ENCODE results near the gene KCNQ1. TPM values are rescaled to one million over a fixed set of nuclear protein-coding genes. Genes with fewer than 3 reads are reported as not detected.
A peak's percentile ranks its signal among the peaks of the same experiment; 100 is the strongest.

Gene KCNQ1
- total RNA-seq, 1 donor from 2014 or later: 0.86 TPM

DNA sequence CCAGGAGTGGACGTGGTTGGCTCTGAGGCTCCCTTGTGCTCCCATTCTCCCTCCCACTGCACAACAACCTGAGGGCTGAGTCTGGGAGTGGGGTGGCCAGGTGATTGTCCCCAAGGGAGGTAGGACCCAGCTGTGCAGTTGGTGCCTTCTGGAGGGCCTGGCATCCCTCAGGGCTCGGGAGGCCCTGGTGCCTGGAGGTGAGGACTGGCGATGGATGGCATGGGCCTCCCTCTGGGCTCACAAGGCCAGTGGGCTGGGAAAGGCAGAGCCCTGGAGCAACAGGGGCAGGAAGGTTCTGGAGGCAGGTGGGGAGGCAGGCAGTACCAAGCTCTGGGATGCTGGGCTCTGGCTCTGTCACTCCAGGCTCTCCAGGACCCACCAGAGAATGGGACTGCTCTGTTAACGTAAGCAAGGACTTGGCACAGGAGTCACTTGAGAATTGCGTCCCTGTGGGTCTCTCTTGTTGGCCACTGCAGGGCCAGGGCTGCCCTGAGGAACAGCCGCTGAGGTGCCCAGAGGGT is 140.8 kb downstream of the KCNQ1 start:
- Mint-ChIP-seq H3K27ac (ENCODE audit: unreplicated experiment) (no peak overlapping the region), H3K4me1 (peaks cover 4% of the 10 kb centered on the region), H3K36me3 (ENCODE audit: low read depth) (no peaks in the 10 kb centered on the region), H3K9me3 (no peaks in the 10 kb centered on the region), H3K27me3 (ENCODE audit: low read depth) (no peaks in the 10 kb centered on the region), H3K4me3 (no peak overlapping the region)
- TF ChIP-seq, protein P1, sequence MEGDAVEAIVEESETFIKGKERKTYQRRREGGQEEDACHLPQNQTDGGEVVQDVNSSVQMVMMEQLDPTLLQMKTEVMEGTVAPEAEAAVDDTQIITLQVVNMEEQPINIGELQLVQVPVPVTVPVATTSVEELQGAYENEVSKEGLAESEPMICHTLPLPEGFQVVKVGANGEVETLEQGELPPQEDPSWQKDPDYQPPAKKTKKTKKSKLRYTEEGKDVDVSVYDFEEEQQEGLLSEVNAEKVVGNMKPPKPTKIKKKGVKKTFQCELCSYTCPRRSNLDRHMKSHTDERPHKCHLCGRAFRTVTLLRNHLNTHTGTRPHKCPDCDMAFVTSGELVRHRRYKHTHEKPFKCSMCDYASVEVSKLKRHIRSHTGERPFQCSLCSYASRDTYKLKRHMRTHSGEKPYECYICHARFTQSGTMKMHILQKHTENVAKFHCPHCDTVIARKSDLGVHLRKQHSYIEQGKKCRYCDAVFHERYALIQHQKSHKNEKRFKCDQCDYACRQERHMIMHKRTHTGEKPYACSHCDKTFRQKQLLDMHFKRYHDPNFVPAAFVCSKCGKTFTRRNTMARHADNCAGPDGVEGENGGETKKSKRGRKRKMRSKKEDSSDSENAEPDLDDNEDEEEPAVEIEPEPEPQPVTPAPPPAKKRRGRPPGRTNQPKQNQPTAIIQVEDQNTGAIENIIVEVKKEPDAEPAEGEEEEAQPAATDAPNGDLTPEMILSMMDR (conservative IDR thresholded peaks at IDR 0.05): no peak
- peak; percentile 0 for DNase-seq (ENCODE audit: low read depth, low spot score)

DNA sequence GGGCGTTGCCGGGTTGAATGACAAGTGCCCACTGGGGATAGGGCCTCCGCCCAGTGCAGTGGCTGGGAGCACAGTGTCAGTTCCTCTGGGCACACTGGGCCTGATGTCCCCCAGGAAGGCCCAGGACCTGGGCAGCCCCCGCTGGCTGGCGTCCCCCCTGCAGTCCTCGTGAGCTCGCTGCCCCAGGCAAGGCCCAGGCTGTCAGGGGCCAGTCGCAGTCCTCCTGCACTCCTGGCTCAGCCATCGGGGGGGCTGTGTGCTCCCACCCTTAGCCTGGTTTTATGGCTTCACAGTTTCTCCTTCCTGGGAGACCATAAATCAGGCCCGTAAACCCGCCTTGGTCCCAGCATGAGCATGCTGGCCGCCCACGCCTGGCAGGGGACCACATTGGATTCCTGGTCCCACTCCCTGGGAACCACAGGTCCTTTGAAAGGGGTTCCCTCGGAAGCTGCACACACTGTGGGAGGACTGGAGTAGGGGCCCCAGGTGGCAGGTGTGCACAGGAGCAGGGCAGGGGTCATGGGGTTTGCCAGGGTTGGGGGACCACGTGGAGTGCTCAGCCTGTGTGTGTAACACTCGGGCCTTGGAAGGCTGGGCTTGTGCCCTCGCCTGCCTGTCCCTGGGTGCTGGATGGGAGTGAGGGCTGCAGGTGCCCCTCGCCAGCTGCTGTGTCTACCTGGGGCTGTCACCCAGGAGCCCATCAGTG is 141.4 kb downstream of the KCNQ1 start:
- Mint-ChIP-seq H3K4me3 (no peak overlapping the region), H3K27me3 (ENCODE audit: low read depth) (no peaks in the 10 kb centered on the region), H3K9me3 (no peaks in the 10 kb centered on the region), H3K27ac (ENCODE audit: unreplicated experiment) (no peak overlapping the region), H3K36me3 (ENCODE audit: low read depth) (no peaks in the 10 kb centered on the region), H3K4me1 (peaks cover 4% of the 10 kb centered on the region)
- peak; percentile 0 for DNase-seq (ENCODE audit: low read depth, low spot score)
- TF ChIP-seq, protein P1 (conservative IDR thresholded peaks at IDR 0.05): no peak

DNA sequence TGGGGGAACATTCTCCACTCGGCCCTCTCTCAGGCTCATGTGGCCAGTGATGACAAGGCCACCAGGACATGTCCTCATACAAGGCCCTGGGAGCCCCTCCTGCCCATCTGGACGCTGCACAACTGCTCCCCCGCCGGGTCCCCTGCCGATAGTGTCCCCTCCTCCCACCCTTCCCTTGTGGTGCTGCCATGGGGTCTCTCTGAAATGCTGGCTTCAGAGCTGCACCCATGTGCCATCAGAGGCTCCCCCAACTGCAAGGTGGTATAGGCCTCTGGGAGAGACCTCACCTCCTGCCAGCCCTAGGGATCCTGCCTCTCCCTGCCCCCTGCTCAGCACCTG is 142.0 kb downstream of the KCNQ1 start:
- Mint-ChIP-seq H3K27ac (ENCODE audit: unreplicated experiment) (no peak overlapping the region), H3K36me3 (ENCODE audit: low read depth) (no peaks in the 10 kb centered on the region), H3K27me3 (ENCODE audit: low read depth) (no peaks in the 10 kb centered on the region), H3K9me3 (no peaks in the 10 kb centered on the region), H3K4me3 (no peak overlapping the region), H3K4me1 (peaks cover 4% of the 10 kb centered on the region)
- TF ChIP-seq, protein P1 (conservative IDR thresholded peaks at IDR 0.05): no peak
- peak; percentile 0 for DNase-seq (ENCODE audit: low read depth, low spot score)

DNA sequence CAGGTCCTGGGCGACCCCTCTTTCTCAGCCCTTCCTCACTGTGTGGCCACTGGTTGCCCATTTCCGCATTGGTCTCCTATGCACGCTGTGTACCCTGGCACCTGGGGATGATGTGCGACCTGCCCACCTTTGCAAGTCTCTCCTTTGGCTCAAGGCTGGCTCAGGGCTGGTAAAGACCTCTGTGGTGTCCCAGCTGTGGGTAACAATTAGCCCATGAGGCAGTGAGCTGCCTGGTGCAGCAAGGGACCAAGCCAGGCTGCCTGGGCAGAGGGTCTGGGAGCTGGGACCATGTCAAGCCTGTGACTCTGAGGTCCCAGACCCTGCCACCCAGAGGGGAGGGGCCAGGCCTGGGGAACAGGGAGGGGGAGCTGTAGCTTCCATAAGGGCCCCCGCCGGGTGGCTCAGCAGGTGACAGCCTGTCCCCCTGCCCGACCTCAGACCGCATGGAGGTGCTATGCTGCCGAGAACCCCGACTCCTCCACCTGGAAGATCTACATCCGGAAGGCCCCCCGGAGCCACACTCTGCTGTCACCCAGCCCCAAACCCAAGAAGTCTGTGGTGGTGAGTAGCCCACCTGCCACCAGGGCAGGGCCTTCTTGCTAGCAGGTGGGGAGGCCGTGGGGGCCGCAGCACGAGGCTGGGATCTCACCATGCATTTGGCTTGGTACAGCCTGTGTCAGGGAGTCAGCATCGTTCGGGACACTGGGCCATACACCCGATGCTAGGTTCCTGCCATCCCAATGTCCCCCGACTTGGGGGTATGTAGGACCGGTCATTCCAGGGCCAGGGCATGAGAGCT is 142.5 kb downstream of the KCNQ1 start:
- DNase-seq (ENCODE audit: low read depth, low spot score): peak; percentile 1
- no peak overlapping the region for H3K27ac Mint-ChIP-seq (ENCODE audit: unreplicated experiment)

DNA sequence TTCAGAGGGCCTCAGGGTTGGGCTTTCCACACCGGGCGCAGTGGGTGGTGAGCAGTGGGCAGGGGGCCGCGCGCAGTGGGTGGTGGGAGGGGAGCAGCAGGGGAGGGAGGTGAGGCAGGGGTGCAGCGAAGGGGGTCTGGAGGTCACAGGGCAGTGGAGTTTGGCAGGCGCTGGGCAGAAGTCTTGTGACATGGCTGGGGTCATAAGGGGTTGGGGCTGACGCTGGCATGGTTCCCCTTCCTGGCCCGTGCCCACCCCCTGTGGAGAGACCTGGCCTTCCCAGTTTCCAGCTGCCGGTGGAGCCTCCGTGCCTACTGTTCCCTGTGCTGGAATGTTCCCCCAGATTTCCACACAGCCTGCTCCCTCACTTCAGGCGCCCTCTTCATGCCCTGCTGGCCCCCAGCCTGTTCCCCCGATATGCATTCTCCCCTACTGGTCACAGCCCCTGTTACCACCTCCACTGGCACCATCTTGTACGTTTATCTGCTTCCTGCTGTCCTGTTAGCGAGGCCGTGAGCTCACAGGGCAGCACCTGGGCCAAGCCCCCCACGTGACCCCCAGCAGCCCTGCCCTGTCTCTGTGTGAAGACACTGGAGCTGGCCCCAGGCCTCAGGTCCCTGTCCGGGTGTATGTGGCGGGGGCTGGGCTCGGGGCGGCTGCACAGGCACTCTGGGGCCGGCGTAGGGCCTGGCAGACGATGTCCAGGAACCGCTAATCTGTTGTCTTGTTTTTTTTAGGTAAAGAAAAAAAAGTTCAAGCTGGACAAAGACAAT is 143.4 kb downstream of the KCNQ1 start:
- H3K27ac Mint-ChIP-seq (ENCODE audit: unreplicated experiment): no peak overlapping the region
- no peaks in the 10 kb centered on the region for H3K9me3 Mint-ChIP-seq
- peak; percentile 0 for DNase-seq (ENCODE audit: low read depth, low spot score)
- no peaks in the 10 kb centered on the region for H3K27me3 Mint-ChIP-seq (ENCODE audit: low read depth)
- H3K36me3 Mint-ChIP-seq (ENCODE audit: low read depth): no peaks in the 10 kb centered on the region
- TF ChIP-seq, protein P1 (conservative IDR thresholded peaks at IDR 0.05): no peak
- no peak overlapping the region for H3K4me3 Mint-ChIP-seq
- no peaks in the 10 kb centered on the region for H3K4me1 Mint-ChIP-seq

More for the DNA sequence above, 142.5 kb downstream of the KCNQ1 start:
- no peaks in the 10 kb centered on the region for H3K9me3 Mint-ChIP-seq
- H3K4me1 Mint-ChIP-seq: peaks cover 4% of the 10 kb centered on the region
- H3K4me3 Mint-ChIP-seq: no peak overlapping the region
- TF ChIP-seq, protein P1 (conservative IDR thresholded peaks at IDR 0.05): no peak
- no peaks in the 10 kb centered on the region for H3K36me3 Mint-ChIP-seq (ENCODE audit: low read depth)
- H3K27me3 Mint-ChIP-seq (ENCODE audit: low read depth): no peaks in the 10 kb centered on the region
